ENCODE measurements around the gene BCL2L11.

GRCh38 chr2:111100087-111100764, 20.5 kb upstream of the BCL2L11 start:
- TF ChIP-seq CTCF (IDR thresholded peaks at IDR 0.05) (no peak), POLR2A (IDR thresholded peaks at IDR 0.05) (no peak)

All from vagina (tissue), 2 donors.